Left ventricle myocardium inferior (tissue), 1 donor: ENCODE data around the gene PHEX. TPM values are rescaled to one million over a fixed set of nuclear protein-coding genes. Genes with fewer than 3 reads are reported as not detected.

ENCODE experiments used
- DNase-seq: peaks from one replicate; pipeline ENCODE4 v3.0.0-alpha.2; 2020
- H3K27ac ChIP-seq: fragments of 200-600 bp; replicated peaks from 2 replicates; pipeline ENCODE4 v1.8.0; 2021
- H3K27me3 ChIP-seq: fragments of 200-600 bp; 2 replicates; pipeline ENCODE4 v1.8.0; 2021; ENCODE audit warnings: low read depth
- H3K36me3 ChIP-seq: fragments of 200-600 bp; 2 replicates; pipeline ENCODE4 v1.8.0; 2021
- H3K4me1 ChIP-seq: fragments of 200-600 bp; 2 replicates; pipeline ENCODE4 v1.8.0; 2021
- H3K4me3 ChIP-seq: fragments of 200-600 bp; 2 replicates; pipeline ENCODE4 v1.8.0; 2021; ENCODE audit warnings: mild to moderate bottlenecking, moderate library complexity
- H3K9me3 ChIP-seq: fragments of 200-600 bp; replicated peaks from 2 replicates; pipeline ENCODE4 v1.8.0; 2021
- intact Hi-C: fragments of 100-400 bp; cut with micrococcal nuclease; formaldehyde crosslinking; loops from one replicate; pipeline ENCODE4 v1.11.0; 2022
- total RNA-seq: library from RNA; stranded (reverse); fragmentation: NEBNext Ultra II Directional; extraction: Animal tissue kit (Norgen Biotek cat#: 25700); gene quantifications from one replicate; pipeline ENCODE4 v1.2.1, GENCODE V29; 2021
- TF ChIP-seq, protein P1 (sequence below): fragments of 200-600 bp; IDR thresholded peaks from 2 replicates; pipeline ENCODE4 v1.8.0; 2021; ENCODE audit warnings: antibody characterized with exemption, mild to moderate bottlenecking, borderline replicate concordance
- donor health status: DM: no; HTN: yes; CAD: no; lungs with severe emphysema.

PHEX gene
- total RNA-seq, 1 donor from 2014 or later, result 0.03 TPM

DNA sequence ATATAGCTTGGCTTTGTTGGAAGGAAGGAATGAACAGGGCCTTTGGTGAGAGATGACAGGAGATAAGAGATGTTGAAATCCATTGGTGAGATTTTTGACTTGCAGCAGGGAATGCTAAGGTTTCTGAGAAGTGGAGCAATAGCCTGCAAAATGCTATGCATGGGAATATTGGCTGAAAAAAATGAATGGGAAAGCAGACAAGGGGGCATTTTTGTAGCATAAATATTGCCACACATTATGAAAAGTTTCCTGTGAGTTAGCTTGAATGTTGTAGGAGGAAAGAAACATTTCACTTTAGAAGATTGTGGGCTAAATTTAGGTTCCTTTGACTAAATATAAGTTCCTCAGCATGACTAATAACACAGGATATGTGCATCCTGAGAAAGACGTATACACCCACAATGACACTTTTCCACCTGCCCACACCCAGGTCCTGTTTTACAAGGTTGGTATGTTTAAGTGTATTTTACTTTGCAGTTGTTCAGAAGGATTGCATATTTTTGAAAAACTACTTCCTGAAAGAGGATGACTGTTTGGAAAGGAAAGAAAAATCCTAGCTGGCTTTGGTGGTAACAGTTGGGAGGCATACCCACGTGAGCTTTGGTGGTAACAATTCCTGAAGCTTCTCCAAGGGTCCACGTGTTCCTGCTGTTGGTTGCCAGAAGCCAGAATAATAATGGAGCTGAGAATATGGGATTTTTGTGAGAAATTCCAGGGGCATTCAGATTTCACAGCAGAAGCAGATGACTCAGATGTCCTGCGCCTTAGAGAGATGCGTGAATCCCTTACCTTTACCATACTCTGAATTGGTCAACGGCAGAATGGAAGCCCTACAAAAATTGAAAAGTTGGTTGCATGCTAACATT, 28.5 kb downstream of the PHEX start:
- Histone ChIP-seq H3K36me3 (no peaks in the 10 kb centered on the region), H3K27me3 (no peaks in the 10 kb centered on the region), H3K27ac (no peak overlapping the region), H3K9me3 (no peaks in the 10 kb centered on the region), H3K4me1 (no peaks in the 10 kb centered on the region), H3K4me3 (no peak overlapping the region)
- no peak for DNase-seq
- TF ChIP-seq, protein P1, sequence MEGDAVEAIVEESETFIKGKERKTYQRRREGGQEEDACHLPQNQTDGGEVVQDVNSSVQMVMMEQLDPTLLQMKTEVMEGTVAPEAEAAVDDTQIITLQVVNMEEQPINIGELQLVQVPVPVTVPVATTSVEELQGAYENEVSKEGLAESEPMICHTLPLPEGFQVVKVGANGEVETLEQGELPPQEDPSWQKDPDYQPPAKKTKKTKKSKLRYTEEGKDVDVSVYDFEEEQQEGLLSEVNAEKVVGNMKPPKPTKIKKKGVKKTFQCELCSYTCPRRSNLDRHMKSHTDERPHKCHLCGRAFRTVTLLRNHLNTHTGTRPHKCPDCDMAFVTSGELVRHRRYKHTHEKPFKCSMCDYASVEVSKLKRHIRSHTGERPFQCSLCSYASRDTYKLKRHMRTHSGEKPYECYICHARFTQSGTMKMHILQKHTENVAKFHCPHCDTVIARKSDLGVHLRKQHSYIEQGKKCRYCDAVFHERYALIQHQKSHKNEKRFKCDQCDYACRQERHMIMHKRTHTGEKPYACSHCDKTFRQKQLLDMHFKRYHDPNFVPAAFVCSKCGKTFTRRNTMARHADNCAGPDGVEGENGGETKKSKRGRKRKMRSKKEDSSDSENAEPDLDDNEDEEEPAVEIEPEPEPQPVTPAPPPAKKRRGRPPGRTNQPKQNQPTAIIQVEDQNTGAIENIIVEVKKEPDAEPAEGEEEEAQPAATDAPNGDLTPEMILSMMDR, result no peak
- intact Hi-C loops, result no loop called here

- intact Hi-C loops, result no loop called here
- H3K4me3 ChIP-seq, result no peak overlapping the region
- H3K36me3 ChIP-seq, result no peaks in the 10 kb centered on the region
- H3K27ac ChIP-seq, result no peak overlapping the region
- TF ChIP-seq, protein P1, result no peak
- DNase-seq, result no peak
- H3K4me1 ChIP-seq, result no peaks in the 10 kb centered on the region
- no peaks in the 10 kb centered on the region for H3K27me3 ChIP-seq
- no peaks in the 10 kb centered on the region for H3K9me3 ChIP-seq
These were observed 31.2 kb downstream of the PHEX start for GRCh38 chrX:22063284-22063683.

GRCh38 chrX:22069586-22069985, 37.5 kb downstream of the PHEX start:
- Histone ChIP-seq H3K27ac (no peak overlapping the region), H3K4me3 (no peak overlapping the region), H3K4me1 (no peaks in the 10 kb centered on the region), H3K9me3 (no peaks in the 10 kb centered on the region), H3K27me3 (no peaks in the 10 kb centered on the region), H3K36me3 (no peaks in the 10 kb centered on the region)
- TF ChIP-seq, protein P1, result no peak
- intact Hi-C loops, result no loop called here
- no peak for DNase-seq

- TF ChIP-seq, protein P1, result no peak
- H3K9me3 ChIP-seq, result no peaks in the 10 kb centered on the region
- intact Hi-C loops, result no loop called here
- no peak for DNase-seq
- no peaks in the 10 kb centered on the region for H3K27me3 ChIP-seq
- H3K36me3 ChIP-seq, result no peaks in the 10 kb centered on the region
- H3K4me1 ChIP-seq, result no peaks in the 10 kb centered on the region
- no peak overlapping the region for H3K27ac ChIP-seq
- H3K4me3 ChIP-seq, result no peak overlapping the region
These were observed 41.8 kb downstream of the PHEX start for GRCh38 chrX:22073928-22074327.

- Histone ChIP-seq H3K27ac (no peak overlapping the region), H3K36me3 (no peaks in the 10 kb centered on the region), H3K9me3 (no peaks in the 10 kb centered on the region), H3K4me3 (no peak overlapping the region), H3K4me1 (no peaks in the 10 kb centered on the region), H3K27me3 (no peaks in the 10 kb centered on the region)
- TF ChIP-seq, protein P1, result no peak
- DNase-seq, result no peak
- intact Hi-C loops, result no loop called here
These were observed 46.0 kb downstream of the PHEX start for GRCh38 chrX:22078117-22078516.
